Astrocyte (in vitro differentiated cells and primary cell): ENCODE results near the gene WDR20. TPM values are rescaled to one million over a fixed set of nuclear protein-coding genes. Genes with fewer than 3 reads are reported as not detected.

Experiments used
- DNase-seq: peaks from one replicate; pipeline ENCODE4 v3.0.0-alpha.2; 2010; ENCODE audit warnings: low read depth
- FAIRE-seq: peaks from 2 replicates; lab custom pipeline; 2011; peaks lifted over from hg19 to GRCh38; lab: Jason Lieb, UNC
- H2AFZ ChIP-seq: 2 replicates; pipeline ENCODE4 v1.6.0; 2012; ENCODE audit warnings: low read depth, low read length, inconsistent platforms
- H3K27ac ChIP-seq: 2 replicates; pipeline ENCODE4 v1.5.1; 2011; ENCODE audit warnings: low read depth, low read length, inconsistent platforms
- H3K27me3 ChIP-seq: 2 replicates; pipeline ENCODE4 v1.6.0; 2011; ENCODE audit warnings: low read length, inconsistent platforms; ENCODE audit not compliant: insufficient read depth
- H3K36me3 ChIP-seq: 2 replicates; pipeline ENCODE4 v1.5.1; 2011; ENCODE audit warnings: low read length, inconsistent platforms; ENCODE audit not compliant: insufficient read depth
- H3K4me1 ChIP-seq: 2 replicates; pipeline ENCODE4 v1.5.1; 2011; ENCODE audit warnings: low read length, inconsistent platforms; ENCODE audit not compliant: insufficient read depth
- H3K4me2 ChIP-seq: 2 replicates; pipeline ENCODE4 v1.6.0; 2012; ENCODE audit warnings: low read length, inconsistent platforms
- H3K4me3 ChIP-seq: 2 replicates; pipeline ENCODE4 v1.5.1; 2011; ENCODE audit warnings: low read depth, mild to moderate bottlenecking, low read length, inconsistent platforms; ENCODE audit not compliant: insufficient read depth
- H3K79me2 ChIP-seq: 2 replicates; pipeline ENCODE4 v1.6.0; 2012; ENCODE audit warnings: mild to moderate bottlenecking, low read length, inconsistent platforms; ENCODE audit not compliant: insufficient read depth
- H3K9ac ChIP-seq: 2 replicates; pipeline ENCODE4 v1.6.0; 2012; ENCODE audit warnings: mild to moderate bottlenecking, low read length, inconsistent platforms
- H3K9me3 ChIP-seq: 2 replicates; pipeline ENCODE4 v1.5.1; 2012; ENCODE audit warnings: low read depth, mild to moderate bottlenecking, low read length, inconsistent platforms; ENCODE audit not compliant: insufficient read depth
- H4K20me1 ChIP-seq: 2 replicates; pipeline ENCODE4 v1.6.0; 2012; ENCODE audit warnings: low read length, inconsistent platforms; ENCODE audit not compliant: insufficient read depth
- H3K27ac Mint-ChIP-seq: one replicate; pipeline ENCODE4 v1.8.0; 2021; ENCODE audit warnings: mild to moderate bottlenecking, mixed read lengths; ENCODE audit not compliant: unreplicated experiment
- H3K27me3 Mint-ChIP-seq: one replicate; pipeline ENCODE4 v1.8.0; 2021; ENCODE audit warnings: low read depth, mixed read lengths; ENCODE audit not compliant: unreplicated experiment
- H3K36me3 Mint-ChIP-seq: one replicate; pipeline ENCODE4 v1.8.0; 2021; ENCODE audit warnings: low read depth, mixed read lengths; ENCODE audit not compliant: unreplicated experiment
- H3K4me1 Mint-ChIP-seq: one replicate; pipeline ENCODE4 v1.8.0; 2021; ENCODE audit warnings: low read depth, mixed read lengths; ENCODE audit not compliant: unreplicated experiment
- H3K4me3 Mint-ChIP-seq: one replicate; pipeline ENCODE4 v1.8.0; 2021; ENCODE audit warnings: mild to moderate bottlenecking, moderate library complexity, mixed read lengths; ENCODE audit not compliant: unreplicated experiment
- H3K9me3 Mint-ChIP-seq: one replicate; pipeline ENCODE4 v1.8.0; 2021; ENCODE audit warnings: mild to moderate bottlenecking, mixed read lengths; ENCODE audit not compliant: unreplicated experiment
- EZH2 ChIP-seq: IDR thresholded peaks from 2 replicates; pipeline ENCODE4 v1.6.1; 2012; ENCODE audit warnings: mild to moderate bottlenecking, low read length, inconsistent platforms; ENCODE audit not compliant: insufficient read depth
- total RNA-seq: library from RNA; stranded (reverse); gene quantifications from 2 replicates; pipeline ENCODE4 v1.2.1, GENCODE V29; 2021
- TF ChIP-seq, protein P1 (sequence below): IDR thresholded peaks from 2 replicates; pipeline ENCODE4 v1.5.1; 2011; ENCODE audit warnings: low read depth, mild to moderate bottlenecking, inconsistent platforms, low read length, moderate library complexity; ENCODE audit not compliant: insufficient read depth

WDR20 gene
- total RNA-seq, 1 donor from 2014 or later = 23.6 TPM

DNA sequence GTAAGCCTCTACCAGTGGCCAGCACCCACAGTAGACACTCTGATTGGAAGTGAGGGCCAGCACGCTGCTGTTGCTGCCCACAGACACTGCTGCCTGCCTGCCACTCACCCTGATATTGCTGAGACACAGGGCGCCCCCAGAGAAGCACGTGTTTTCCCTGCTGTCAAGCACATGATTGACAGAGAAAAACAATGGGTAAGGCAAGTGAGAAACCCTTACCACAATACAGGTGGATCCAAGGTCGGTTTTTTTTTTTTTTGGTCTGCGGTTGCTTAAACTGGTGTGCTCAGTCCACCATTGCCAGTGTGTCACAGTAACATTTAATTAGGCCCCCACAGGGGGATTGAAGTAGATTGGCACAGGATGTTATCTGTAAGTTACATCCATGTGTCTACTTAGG, 65.9 kb downstream of the WDR20 start:
- H3K27ac Mint-ChIP-seq = no peak overlapping the region
- H3K27ac ChIP-seq = no peak overlapping the region
- FAIRE-seq = no peak
- no peak for DNase-seq
- H3K36me3 Mint-ChIP-seq = peaks cover 27% of the 10 kb centered on the region
- no peaks in the 10 kb centered on the region for H3K9me3 Mint-ChIP-seq
- H4K20me1 ChIP-seq = peaks cover 62% of the 10 kb centered on the region
- H3K4me1 Mint-ChIP-seq = peaks cover 8% of the 10 kb centered on the region
- no peaks in the 10 kb centered on the region for H3K27me3 Mint-ChIP-seq
- H3K9me3 ChIP-seq = no peaks in the 10 kb centered on the region
- no peaks in the 10 kb centered on the region for H3K4me1 ChIP-seq
- H3K27me3 ChIP-seq = no peaks in the 10 kb centered on the region
- peaks cover 66% of the 10 kb centered on the region for H3K79me2 ChIP-seq
- H3K4me3 ChIP-seq = no peak overlapping the region
- peaks cover 21% of the 10 kb centered on the region for H3K36me3 ChIP-seq
- no peak for TF ChIP-seq EZH2
- TF ChIP-seq, protein P1, sequence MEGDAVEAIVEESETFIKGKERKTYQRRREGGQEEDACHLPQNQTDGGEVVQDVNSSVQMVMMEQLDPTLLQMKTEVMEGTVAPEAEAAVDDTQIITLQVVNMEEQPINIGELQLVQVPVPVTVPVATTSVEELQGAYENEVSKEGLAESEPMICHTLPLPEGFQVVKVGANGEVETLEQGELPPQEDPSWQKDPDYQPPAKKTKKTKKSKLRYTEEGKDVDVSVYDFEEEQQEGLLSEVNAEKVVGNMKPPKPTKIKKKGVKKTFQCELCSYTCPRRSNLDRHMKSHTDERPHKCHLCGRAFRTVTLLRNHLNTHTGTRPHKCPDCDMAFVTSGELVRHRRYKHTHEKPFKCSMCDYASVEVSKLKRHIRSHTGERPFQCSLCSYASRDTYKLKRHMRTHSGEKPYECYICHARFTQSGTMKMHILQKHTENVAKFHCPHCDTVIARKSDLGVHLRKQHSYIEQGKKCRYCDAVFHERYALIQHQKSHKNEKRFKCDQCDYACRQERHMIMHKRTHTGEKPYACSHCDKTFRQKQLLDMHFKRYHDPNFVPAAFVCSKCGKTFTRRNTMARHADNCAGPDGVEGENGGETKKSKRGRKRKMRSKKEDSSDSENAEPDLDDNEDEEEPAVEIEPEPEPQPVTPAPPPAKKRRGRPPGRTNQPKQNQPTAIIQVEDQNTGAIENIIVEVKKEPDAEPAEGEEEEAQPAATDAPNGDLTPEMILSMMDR = no peak
- no peak overlapping the region for H3K4me3 Mint-ChIP-seq
- H3K4me2 ChIP-seq = no peak overlapping the region
- no peak overlapping the region for H3K9ac ChIP-seq
- no peak overlapping the region for H2AFZ ChIP-seq

DNA sequence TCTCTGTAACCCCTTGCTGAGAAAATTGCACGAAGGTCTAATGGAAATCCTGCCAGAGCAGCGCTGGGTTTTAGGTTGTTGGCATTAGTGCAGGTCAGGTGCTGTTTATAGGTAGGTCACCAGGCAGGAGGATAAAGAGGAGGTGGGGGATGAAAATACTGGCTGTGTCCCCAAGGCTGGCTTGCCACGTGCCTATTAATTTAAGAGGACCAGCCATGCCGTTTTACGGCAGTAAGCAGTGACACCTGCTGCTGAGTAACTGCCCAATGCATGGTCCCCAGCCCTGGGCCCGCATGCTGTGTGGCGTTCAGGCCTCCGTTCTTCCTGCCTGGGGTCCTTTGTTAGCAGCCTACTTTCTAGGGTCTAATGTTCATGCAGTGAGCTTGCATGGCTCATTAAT, 67.2 kb downstream of the WDR20 start:
- H2AFZ ChIP-seq = no peak overlapping the region
- Mint-ChIP-seq H3K27ac (no peak overlapping the region), H3K4me1 (peaks cover 1% of the 10 kb centered on the region), H3K36me3 (peaks cover 24% of the 10 kb centered on the region), H3K27me3 (no peaks in the 10 kb centered on the region), H3K4me3 (no peak overlapping the region), H3K9me3 (no peaks in the 10 kb centered on the region)
- H3K9ac ChIP-seq = no peak overlapping the region
- H3K36me3 ChIP-seq = peaks cover 21% of the 10 kb centered on the region
- H4K20me1 ChIP-seq = peaks cover 53% of the 10 kb centered on the region
- TF ChIP-seq, protein P1 = no peak
- TF ChIP-seq EZH2 = no peak
- no peak overlapping the region for H3K27ac ChIP-seq
- no peaks in the 10 kb centered on the region for H3K4me1 ChIP-seq
- no peak overlapping the region for H3K4me2 ChIP-seq
- no peaks in the 10 kb centered on the region for H3K9me3 ChIP-seq
- DNase-seq (no peak), FAIRE-seq (no peak)
- H3K79me2 ChIP-seq = peaks cover 55% of the 10 kb centered on the region
- H3K4me3 ChIP-seq = no peak overlapping the region
- H3K27me3 ChIP-seq = no peaks in the 10 kb centered on the region

DNA sequence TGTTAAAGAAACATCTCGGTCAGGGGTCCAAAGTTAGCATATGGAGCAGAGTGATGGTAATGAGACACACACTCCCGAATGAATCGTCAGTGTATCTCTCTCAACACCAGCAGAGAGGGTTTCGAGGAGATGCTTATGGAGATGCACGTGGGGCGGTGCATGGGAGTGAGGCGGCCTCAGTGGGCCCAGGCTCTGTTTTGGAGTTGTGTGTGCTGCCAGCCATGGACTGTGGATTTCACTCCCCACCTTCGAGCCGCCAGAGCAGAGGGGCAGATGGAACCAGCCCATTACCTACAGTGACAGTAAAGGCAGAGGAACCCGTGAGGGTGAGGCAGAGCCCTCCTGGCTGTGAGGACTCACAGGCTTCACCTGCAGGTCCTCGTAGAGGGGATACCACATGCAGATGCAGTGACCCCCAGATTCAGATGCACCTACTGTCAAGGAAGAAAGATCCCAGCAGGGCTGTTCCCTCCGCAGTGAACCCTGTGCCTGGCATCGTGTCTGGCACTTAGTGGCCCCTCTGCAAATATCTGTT, 68.2 kb downstream of the WDR20 start:
- no peaks in the 10 kb centered on the region for H3K4me1 ChIP-seq
- H3K4me1 Mint-ChIP-seq = peaks cover 1% of the 10 kb centered on the region
- H3K79me2 ChIP-seq = peaks cover 48% of the 10 kb centered on the region

More for the DNA sequence above, 68.2 kb downstream of the WDR20 start:
- no peaks in the 10 kb centered on the region for H3K27me3 Mint-ChIP-seq
- no peaks in the 10 kb centered on the region for H3K9me3 Mint-ChIP-seq
- no peak for DNase-seq
- TF ChIP-seq EZH2 = no peak
- TF ChIP-seq, protein P1 = no peak
- no peak overlapping the region for H3K4me2 ChIP-seq
- peaks cover 24% of the 10 kb centered on the region for H3K36me3 Mint-ChIP-seq
- no peak overlapping the region for H3K9ac ChIP-seq
- H3K4me3 Mint-ChIP-seq = no peak overlapping the region
- no peaks in the 10 kb centered on the region for H3K27me3 ChIP-seq
- FAIRE-seq = no peak
- H3K4me3 ChIP-seq = no peak overlapping the region
- H3K27ac ChIP-seq = no peak overlapping the region
- no peak overlapping the region for H3K27ac Mint-ChIP-seq
- peaks cover 48% of the 10 kb centered on the region for H4K20me1 ChIP-seq
- H3K9me3 ChIP-seq = no peaks in the 10 kb centered on the region
- H3K36me3 ChIP-seq = peaks cover 21% of the 10 kb centered on the region
- no peak overlapping the region for H2AFZ ChIP-seq
